HG02840 (cell line): ENCODE data around the gene MZT2B.
"Not testable (repeated sequence)": the region's sequence is repeated elsewhere in the genome, so short reads cannot be mapped to it uniquely, and the experiment has no call there.

Experiments used
- ATAC-seq: cut with Tn5 transposase; IDR thresholded peaks from one replicate; pipeline ENCODE4 v1.9.1; 2021; ENCODE audit warnings: mild to moderate bottlenecking, moderate library complexity, moderate number of reproducible peaks; ENCODE audit not compliant: unreplicated experiment, low FRiP score

Gene MZT2B

DNA sequence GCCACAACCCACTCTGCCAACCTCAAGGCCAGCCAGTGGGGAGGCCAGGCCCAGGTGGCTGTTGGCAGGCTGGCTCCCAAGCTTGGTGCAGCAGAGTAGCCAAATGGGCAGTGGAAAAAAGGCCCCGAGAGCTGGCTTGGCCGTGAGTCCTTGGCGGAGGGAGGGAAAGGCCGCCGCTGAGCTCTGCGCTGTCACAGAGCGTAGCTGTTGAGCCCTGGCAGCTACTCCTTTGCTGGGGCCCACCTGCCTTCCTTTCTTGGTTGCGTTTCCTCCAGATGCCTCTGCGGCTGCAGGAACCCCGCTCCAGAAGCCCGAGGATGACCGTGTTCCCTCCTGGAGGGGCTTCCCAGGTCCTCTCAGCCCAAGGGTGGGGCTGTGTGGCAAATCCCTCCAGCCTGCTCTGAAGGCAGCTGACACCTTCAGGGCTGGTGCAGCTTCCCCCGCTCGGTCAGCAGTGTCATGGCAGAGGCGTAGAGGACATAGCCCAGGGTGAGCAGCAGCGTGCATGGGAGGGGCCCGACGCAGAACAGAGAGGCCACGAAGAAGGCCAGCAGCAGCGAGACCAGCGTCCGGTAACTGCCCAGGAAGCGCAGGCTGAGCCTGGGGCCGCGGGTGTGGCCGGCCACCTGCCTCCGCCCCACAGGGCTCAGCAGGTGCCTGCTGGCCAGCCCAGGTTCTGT is 29.8 kb upstream of the MZT2B start:
- not testable (repeated sequence) for ATAC-seq

GRCh38 chr2:130152816-130153595 is 29.1 kb upstream of the MZT2B start:
- no peak for ATAC-seq

GRCh38 chr2:130153721-130154422 is 28.2 kb upstream of the MZT2B start:
- ATAC-seq, result not testable (repeated sequence)

DNA sequence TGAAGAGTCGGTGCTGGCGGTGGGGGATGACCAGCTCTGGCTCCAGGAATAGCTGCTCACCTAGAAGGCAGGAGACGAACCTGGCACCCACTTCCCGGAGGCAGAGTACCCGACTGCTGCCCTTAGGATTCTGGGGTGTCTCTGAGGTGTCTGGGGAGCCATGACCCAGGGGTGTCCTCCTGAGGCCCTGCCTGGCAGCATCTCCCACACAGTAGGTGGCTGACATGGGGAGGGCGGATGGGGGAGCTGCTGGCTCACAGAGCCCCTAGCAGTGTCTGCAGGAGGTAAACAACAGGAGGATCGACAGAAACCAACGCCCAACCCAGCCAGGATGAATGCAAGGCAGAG is 27.7 kb upstream of the MZT2B start:
- not testable (repeated sequence) for ATAC-seq

- ATAC-seq, result no peak
Measured at GRCh38 chr2:130154773-130155765, 27.0 kb upstream of the MZT2B start.

DNA sequence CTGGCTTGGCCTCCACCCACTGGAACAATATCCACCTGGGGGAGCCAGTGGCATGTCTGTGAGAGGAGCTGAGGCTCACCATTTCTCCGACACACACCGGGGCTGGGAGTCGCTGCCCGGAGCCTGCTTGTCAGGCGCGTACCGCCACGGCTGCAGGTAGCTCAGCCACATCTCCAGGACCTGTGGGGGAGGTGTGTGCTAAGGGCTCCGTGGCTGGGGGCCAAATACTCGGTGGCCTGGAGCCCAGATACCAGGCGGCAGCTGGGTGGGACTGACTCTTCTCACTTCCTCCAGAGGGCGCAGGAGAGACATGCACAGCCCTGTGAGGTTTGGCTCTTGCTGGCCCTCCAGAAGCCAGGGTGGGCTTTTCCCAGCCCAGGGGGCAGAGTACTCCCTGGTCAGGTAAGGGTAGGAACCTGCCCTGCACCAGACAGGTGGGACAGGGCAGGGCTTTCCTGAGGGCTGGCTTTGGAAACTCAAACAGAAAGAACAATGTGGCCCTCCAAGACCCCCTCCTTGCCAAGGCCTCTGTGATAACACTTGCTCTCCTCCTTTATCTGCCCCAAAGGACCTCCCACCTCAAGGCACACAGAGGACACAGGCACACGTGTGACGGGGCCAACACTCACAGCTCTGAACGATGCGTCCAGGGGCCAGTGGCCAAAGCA is 26.0 kb upstream of the MZT2B start:
- not testable (repeated sequence) for ATAC-seq

GRCh38 chr2:130156624-130157004 is 25.4 kb upstream of the MZT2B start:
- no peak for ATAC-seq

- ATAC-seq, result not testable (repeated sequence)
Measured at GRCh38 chr2:130157354-130157753, 24.7 kb upstream of the MZT2B start.

DNA sequence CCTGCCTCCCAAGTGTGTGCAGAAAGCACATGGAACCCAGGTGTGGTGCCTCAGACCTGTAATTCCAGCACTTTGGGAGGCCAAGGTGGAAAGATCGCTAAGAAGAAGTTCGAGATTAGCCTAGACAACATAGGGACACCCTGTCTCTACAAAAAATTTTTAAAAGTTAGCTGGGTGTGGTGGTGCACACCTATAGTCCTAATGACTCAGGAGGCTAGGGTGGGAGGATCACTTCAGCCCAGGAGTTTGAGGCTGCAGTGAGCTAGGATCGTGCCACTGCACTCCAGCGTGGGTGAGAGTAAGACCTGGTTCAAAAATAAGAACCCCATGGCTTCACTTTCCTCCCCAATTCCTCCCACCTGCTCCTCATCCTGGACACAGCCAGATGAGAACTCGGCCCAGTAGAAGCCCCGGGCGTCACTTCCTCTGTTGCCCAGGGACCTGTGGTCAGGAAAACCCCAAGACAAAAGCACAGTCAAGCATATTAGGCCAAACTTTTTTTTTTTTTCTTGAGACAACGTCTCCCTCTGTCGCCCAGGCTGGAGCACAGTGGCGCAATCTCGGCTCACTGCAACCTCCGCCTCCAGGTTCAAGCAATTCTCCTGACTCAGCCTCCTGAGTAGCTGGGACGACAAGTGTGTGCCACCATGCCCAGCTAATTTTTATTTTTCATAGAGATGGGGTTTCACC is 24.1 kb upstream of the MZT2B start:
- ATAC-seq, result peak; percentile 83

DNA sequence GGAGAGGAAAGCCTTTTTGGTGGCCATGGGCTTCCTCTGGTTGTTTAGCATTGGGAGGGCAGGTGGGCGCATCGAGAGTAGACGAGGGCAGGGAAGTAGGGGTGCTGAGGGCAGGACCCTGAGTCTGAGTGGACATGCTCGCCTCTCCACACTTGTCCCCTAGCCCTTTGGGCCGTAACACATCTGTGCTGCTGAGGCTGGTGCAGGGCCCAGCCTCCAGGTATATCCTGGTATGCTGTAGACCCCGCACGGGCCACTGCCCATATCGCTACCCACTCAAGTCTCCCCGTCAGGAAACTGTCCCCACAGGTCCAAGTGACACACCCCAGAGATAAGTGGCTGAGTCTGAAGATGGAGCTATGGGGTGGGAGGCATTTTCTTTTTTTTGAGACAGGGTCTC is 23.4 kb upstream of the MZT2B start:
- no peak for ATAC-seq

DNA sequence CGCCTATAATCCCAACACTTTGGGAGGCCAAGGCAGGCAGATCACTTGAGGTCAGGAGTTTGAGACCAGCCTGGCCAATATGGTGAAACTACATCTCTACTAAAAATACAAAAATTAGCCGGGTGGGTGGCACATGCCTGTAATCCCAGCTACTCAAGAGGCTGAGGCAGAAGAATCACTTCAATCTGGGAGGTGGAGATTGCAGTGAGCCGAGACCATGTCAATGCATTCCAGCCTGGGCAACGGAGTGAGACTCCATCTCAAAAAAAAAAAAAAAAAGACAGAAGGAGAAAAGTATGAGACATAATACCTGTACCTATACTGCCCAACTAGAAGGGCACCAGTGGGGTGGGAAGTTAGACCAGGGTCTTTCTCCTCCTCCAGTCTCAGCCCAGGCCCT is 22.7 kb upstream of the MZT2B start:
- ATAC-seq, result not testable (repeated sequence)

DNA sequence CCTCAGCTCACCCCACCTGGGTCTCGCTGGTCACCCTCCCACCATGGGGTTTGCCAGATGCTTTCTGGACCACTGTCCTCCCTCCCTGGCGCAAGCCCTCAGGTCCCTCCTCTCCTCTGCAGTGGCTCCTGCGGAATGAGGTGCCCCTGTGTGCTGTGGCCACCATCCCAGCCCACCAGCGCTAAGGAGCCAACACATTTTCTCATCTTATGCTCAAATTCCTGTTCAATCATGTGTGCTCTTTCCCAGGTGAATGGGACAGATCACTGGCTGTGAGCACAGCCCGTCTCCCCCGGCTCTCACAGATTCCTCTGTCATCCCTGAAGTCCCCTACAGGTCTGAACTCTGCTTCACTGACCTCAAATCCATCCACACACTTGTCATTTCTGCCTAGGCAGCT is 21.9 kb upstream of the MZT2B start:
- ATAC-seq, result no peak

GRCh38 chr2:130160838-130161705 is 21.0 kb upstream of the MZT2B start:
- ATAC-seq, result not testable (repeated sequence)

DNA sequence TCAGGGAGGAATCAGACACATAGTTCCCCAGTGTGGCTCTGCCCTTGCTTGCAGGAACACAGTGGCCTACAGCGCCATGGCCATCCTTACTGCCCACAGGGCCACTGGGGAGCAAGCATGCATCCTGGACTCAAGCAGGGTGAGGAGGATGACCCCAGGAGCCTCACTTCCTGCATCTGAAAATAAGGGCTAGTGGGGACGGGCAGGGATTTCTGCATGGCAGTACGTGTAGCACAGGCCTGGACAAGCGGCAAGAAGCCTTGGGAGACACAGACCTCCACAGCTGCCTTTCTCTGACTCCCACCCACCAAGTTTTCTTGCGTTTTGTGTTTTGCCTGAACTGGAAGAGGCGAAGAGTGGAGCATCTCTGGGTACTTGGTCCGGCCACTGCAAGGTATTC is 19.6 kb upstream of the MZT2B start:
- ATAC-seq, result not testable (repeated sequence)

DNA sequence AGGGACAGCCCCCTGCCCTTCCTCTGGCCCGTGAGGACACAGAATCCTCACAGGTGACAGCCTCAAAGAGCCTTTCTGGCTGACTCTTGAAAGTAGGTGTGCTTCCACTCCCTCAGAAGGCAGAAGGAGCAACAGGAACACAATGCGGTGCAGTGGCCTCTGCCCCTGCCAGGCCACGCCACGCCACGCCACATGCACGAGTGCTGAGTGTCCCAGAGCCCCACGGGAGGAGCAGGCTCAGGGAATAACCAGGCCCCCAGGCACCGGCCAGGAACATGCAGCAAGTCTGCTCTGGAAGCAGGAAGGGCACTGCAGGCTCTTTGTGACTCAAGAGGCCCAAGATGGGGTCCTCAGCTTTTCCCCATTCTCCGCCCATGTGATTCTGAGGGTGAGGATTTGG is 19.1 kb upstream of the MZT2B start:
- no peak for ATAC-seq

- ATAC-seq, result no peak
Measured at GRCh38 chr2:130165293-130166016, 16.6 kb upstream of the MZT2B start.

GRCh38 chr2:130166611-130167010 is 15.5 kb upstream of the MZT2B start:
- ATAC-seq, result not testable (repeated sequence)

GRCh38 chr2:130169163-130169562 is 12.9 kb upstream of the MZT2B start:
- ATAC-seq, result not testable (repeated sequence)
